SK-N-SH (cell line): ENCODE data around the gene MAPKAPK3. TPM values are rescaled to one million over a fixed set of nuclear protein-coding genes. Genes with fewer than 3 reads are reported as not detected.

Experiments used
- CTCF ChIA-PET: fragments of 300-600, 350-600 bp; formaldehyde crosslinking; extraction: SDS; loops from one replicate; lab custom pipeline; 2021; lab: Yijun Ruan, JAX
- POLR2A ChIA-PET: fragments of 350-600 bp; sonication (Branson Sonifier 250); formaldehyde crosslinking; extraction: SDS; loops from one replicate; lab custom pipeline; 2020; ENCODE audit warnings: antibody characterized with exemption, inconsistent platforms; lab: Yijun Ruan, JAX
- DNase-seq: peaks from one replicate; pipeline ENCODE4 v3.0.0; 2012
- H2AFZ ChIP-seq: fragments of 200-600 bp; sonication (generic); 2 replicates; pipeline ENCODE4 v1.8.1; 2016; ENCODE audit warnings: antibody characterized with exemption, mild to moderate bottlenecking, low read depth
- H3F3A ChIP-seq: fragments of 200-600 bp; sonication (generic); replicated peaks from 2 replicates; pipeline ENCODE3; 2016; ENCODE audit warnings: antibody characterized with exemption, mild to moderate bottlenecking; ENCODE audit not compliant: insufficient read depth
- H3K27ac ChIP-seq, 2 experiments: fragments of 200-500 bp in 1 of 2; fragments of 200-600 bp in 1 of 2; sonication (Bioruptor generic) in 1 of 2; sonication (generic), shearing (Covaris generic) in 1 of 2; 2 replicates each; pipeline versions ENCODE4 v1.5.1 to v1.6.1; 2014 to 2016; ENCODE audit warnings: low read depth in 2 of 2, inconsistent platforms in 1 of 2, low read length in 1 of 2, mild to moderate bottlenecking in 1 of 2, mixed read lengths in 1 of 2
- H3K27me3 ChIP-seq: fragments of 200-600 bp; sonication (generic), shearing (Covaris generic); 2 replicates; pipeline ENCODE4 v1.6.1; 2016; ENCODE audit warnings: mixed run types; ENCODE audit not compliant: insufficient read depth
- H3K36me3 ChIP-seq, 2 experiments: fragments of 200-500 bp in 1 of 2; fragments of 200-600 bp in 1 of 2; sonication (Bioruptor generic) in 1 of 2; sonication (generic) in 1 of 2; replicated peaks in 1 of 2; 2 replicates each; pipeline versions ENCODE3 to v1.5.1; 2014 to 2016; ENCODE audit warnings: low read length in 1 of 2, mild to moderate bottlenecking in 1 of 2; ENCODE audit not compliant: insufficient read depth in 2 of 2, control insufficient read depth in 1 of 2
- H3K4me1 ChIP-seq, 2 experiments: fragments of 200-500 bp in 1 of 2; fragments of 200-600 bp in 1 of 2; sonication (Bioruptor generic) in 1 of 2; sonication (generic), shearing (Covaris generic) in 1 of 2; 2 replicates each; pipeline versions ENCODE4 v1.5.1 to v1.6.1; 2014 to 2016; ENCODE audit warnings: low read depth in 1 of 2, low read length in 1 of 2, mixed run types in 1 of 2; ENCODE audit not compliant: insufficient read depth in 2 of 2, control insufficient read depth in 1 of 2
- H3K4me2 ChIP-seq: fragments of 200-600 bp; sonication (generic), shearing (Covaris generic); 2 replicates; pipeline ENCODE4 v1.6.1; 2017; ENCODE audit warnings: mixed run types
- H3K4me3 ChIP-seq, 2 experiments: fragments of 200-500 bp in 1 of 2; fragments of 200-600 bp in 1 of 2; sonication (Bioruptor generic) in 1 of 2; sonication (generic), shearing (Covaris generic) in 1 of 2; 2 replicates each; pipeline versions ENCODE4 v1.5.1 to v1.8.1; 2014 to 2016; ENCODE audit warnings: low read depth in 2 of 2, inconsistent platforms in 1 of 2, low read length in 1 of 2, mild to moderate bottlenecking in 1 of 2, mixed read lengths in 1 of 2, moderate library complexity in 1 of 2
- H3K79me2 ChIP-seq: fragments of 200-600 bp; sonication (generic); 2 replicates; pipeline ENCODE4 v1.8.1; 2017; ENCODE audit warnings: mild to moderate bottlenecking; ENCODE audit not compliant: insufficient read depth
- H3K9ac ChIP-seq: fragments of 200-600 bp; sonication (generic); 2 replicates; pipeline ENCODE4 v1.6.1; 2017; ENCODE audit warnings: mixed run types
- H3K9me2 ChIP-seq: fragments of 200-600 bp; sonication (generic); 2 replicates; pipeline ENCODE4 v1.6.1; 2017; ENCODE audit warnings: mixed run types
- H3K9me3 ChIP-seq: fragments of 200-600 bp; sonication (generic); 2 replicates; pipeline ENCODE4 v1.6.1; 2017; ENCODE audit warnings: mixed run types, mild to moderate bottlenecking, moderate library complexity
- H4K20me1 ChIP-seq: fragments of 200-600 bp; sonication (generic); 2 replicates; pipeline ENCODE4 v1.6.1; 2017; ENCODE audit warnings: mild to moderate bottlenecking, mixed run types; ENCODE audit not compliant: insufficient read depth
- CHD2 ChIP-seq: fragments of 150-350 bp; IDR thresholded peaks from 2 replicates; pipeline ENCODE4 v1.6.1; 2018; ENCODE audit warnings: low read length; ENCODE audit not compliant: partially characterized antibody
- EP300 ChIP-seq, 2 experiments: IDR thresholded peaks; 2 replicates each; pipeline versions ENCODE4 v1.4.0 to v1.6.1; 2012; ENCODE audit warnings: borderline replicate concordance in 1 of 2, low read depth in 1 of 2, low read length in 1 of 2
- FOXM1 ChIP-seq: IDR thresholded peaks from 2 replicates; pipeline ENCODE4 v1.4.0; 2012; ENCODE audit warnings: low read depth, mild to moderate bottlenecking
- JUND ChIP-seq: IDR thresholded peaks from 2 replicates; pipeline ENCODE4 v1.4.0; 2012
- MEF2A ChIP-seq: IDR thresholded peaks from 2 replicates; pipeline ENCODE4 v1.4.0; 2012; ENCODE audit warnings: low read depth, borderline replicate concordance
- MXI1 ChIP-seq: IDR thresholded peaks from 2 replicates; pipeline ENCODE4 v1.6.1; 2012; ENCODE audit warnings: mild to moderate bottlenecking, low read depth, low read length, improper control_type of control experiment
- NFIC ChIP-seq: IDR thresholded peaks from 2 replicates; pipeline ENCODE4 v1.4.0; 2012; ENCODE audit warnings: borderline replicate concordance
- NRF1 ChIP-seq: IDR thresholded peaks from 2 replicates; pipeline ENCODE4 v1.6.1; 2012; ENCODE audit warnings: low read depth, mild to moderate bottlenecking, low read length
- POLR2AphosphoS5 ChIP-seq: IDR thresholded peaks from 2 replicates; pipeline ENCODE4 v1.6.1; 2012; ENCODE audit warnings: low read depth, low read length
- RCOR1 ChIP-seq: fragments of 150-350 bp; IDR thresholded peaks from 2 replicates; pipeline ENCODE4 v1.6.1; 2017; ENCODE audit warnings: antibody characterized with exemption, low read length
- RXRA ChIP-seq: IDR thresholded peaks from 2 replicates; pipeline ENCODE4 v1.4.0; 2012; ENCODE audit warnings: low read depth, mild to moderate bottlenecking, borderline replicate concordance
- SMC3 ChIP-seq: IDR thresholded peaks from 2 replicates; pipeline ENCODE4 v1.6.1; 2012; ENCODE audit warnings: low read depth, low read length, improper control_type of control experiment
- WGBS: methylation state at CpG from one replicate; pipeline ENCODE4 v1.1.6; 2017; ENCODE audit warnings: low lambda C conversion rate; 5-methylcytosine and 5-hydroxymethylcytosine counted together
- polyA plus RNA-seq, 3 experiments: library from polyadenylated mRNA; depleted of rRNA; stranded (reverse); fragments of >200 nt; gene quantifications; 2 replicates each; pipeline ENCODE4 v1.2.3, GENCODE V29; 2012
- TF ChIP-seq, protein P1 (sequence below): IDR thresholded peaks from 2 replicates; pipeline ENCODE4 v1.4.0; 2012; ENCODE audit warnings: low read depth
- TF ChIP-seq, protein P2 (sequence below): fragments of 200-600 bp; sonication (generic); IDR thresholded peaks from 2 replicates; pipeline ENCODE4 v1.6.1; 2017; ENCODE audit warnings: antibody characterized with exemption, mild to moderate bottlenecking, moderate library complexity
- TF ChIP-seq, protein P3 (sequence below): IDR thresholded peaks from 2 replicates; pipeline ENCODE4; 2012

The MAPKAPK3 gene
- polyA plus RNA-seq, 1 of the 3 experiments (the other 2 are of a cell fraction), result 29.4 TPM

DNA sequence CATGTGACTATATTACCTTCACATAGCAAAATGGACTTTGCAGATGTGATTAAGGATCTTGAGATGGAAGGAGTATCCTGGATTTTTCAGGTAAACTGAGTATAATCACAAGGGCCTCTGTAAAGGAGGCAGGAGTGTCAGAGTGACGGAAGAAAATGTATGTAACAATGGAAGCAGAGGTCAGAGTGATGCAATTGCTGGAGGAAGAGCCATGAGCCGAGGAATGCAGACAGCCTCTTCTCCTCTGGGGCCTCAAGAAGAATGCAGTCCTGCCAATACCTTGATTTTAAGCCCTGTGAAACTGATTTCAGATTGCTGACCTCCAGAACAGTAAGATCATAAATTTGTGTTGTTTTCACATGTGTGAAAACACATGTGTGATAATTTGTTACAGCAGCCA lies 32.6 kb upstream of the MAPKAPK3 start:
- Histone ChIP-seq H3K4me1 (no peaks in the 10 kb centered on the region; a peak in 1 of 4 replicates), H3K4me2 (no peak overlapping the region), H3K27ac (no peak overlapping the region; a peak in 1 of 4 replicates), H3K79me2 (no peaks in the 10 kb centered on the region), H4K20me1 (no peaks in the 10 kb centered on the region), H3K36me3 (peaks cover 0 to 14% of the 10 kb centered on the region in 2 experiments), H3K9me3 (no peaks in the 10 kb centered on the region), H3K9ac (no peak overlapping the region), H3F3A (peaks cover 3% of the 10 kb centered on the region), H3K9me2 (no peaks in the 10 kb centered on the region), H3K27me3 (no peaks in the 10 kb centered on the region), H3K4me3 (no peak overlapping the region)
- ChIA-PET CTCF (interaction anchor here (31.2 kb wide), 1 partner anchor 25 kb away, joined by 648 read pairs; the partner anchor contains the start of genes CISH and MAPKAPK3), POLR2A (no interaction called here)
- WGBS, result 76% methylated on average over 2 of the region's 2 CpGs
- TF ChIP-seq NFIC, result no peak
- no peak for TF ChIP-seq MEF2A
- no peak for TF ChIP-seq RCOR1
- TF ChIP-seq CHD2, result no peak
- TF ChIP-seq, all 33 proteins: peak for 0
- H2AFZ ChIP-seq, result no peak overlapping the region
- no peak for DNase-seq

DNA sequence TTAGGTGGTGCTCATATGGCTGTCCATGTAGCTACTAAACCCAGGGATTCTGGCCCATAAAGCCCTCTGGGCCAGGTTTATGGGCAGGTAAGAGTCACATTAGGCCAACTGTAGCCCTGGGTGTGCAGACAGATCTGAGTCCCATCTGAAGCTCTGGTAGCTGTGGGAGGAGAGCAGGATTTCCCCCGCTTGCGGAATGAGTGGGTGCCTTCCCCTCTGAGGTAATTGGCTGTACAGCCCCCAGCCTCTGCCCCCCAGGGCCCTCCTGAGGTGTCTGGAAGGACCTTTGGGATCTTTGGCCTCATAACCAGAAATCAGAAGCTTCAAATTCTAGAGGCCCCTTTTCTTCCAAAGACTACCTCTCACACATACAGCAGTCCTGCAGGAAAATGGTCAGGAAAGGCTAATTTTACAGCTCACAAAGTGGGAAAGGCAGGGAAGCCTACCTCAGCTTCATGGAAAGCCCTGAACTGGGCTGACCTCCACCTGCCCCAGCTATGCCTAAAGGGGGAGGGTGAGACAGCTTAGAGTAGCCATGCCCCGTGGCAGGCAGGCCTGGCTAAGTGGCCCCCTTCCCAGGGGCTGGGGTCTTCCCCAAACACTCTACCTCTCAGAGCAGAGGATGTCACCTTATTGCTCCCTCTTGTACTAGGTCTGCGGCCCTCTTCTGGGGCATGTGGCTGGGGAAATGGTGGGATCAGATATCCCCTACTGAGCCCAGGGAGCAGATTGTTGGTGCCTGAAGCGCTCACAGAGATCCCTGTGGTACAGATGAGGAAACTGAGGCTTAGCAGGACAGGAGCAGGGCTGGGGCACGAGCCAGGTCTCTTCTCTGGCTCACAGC lies 30.8 kb upstream of the MAPKAPK3 start:
- peaks cover 0 to 12% of the 10 kb centered on the region in 2 experiments for H3K36me3 ChIP-seq
- ChIA-PET POLR2A (interaction anchor here (1.1 kb wide), 1 partner anchor 17 kb away, joined by 3 read pairs; the partner anchor contains the start of gene HEMK1), CTCF (interaction anchor here (1.2 to 5.3 kb wide), 4 partner anchors 8 to 28 kb away, joined by 4 to 63 read pairs (median 14); partner anchors contain the start of genes CISH and MAPKAPK3)
- no peaks in the 10 kb centered on the region for H3K9me2 ChIP-seq
- H3K9ac ChIP-seq, result no peak overlapping the region
- no peak for DNase-seq
- no peaks in the 10 kb centered on the region for H3K27me3 ChIP-seq
- no peaks in the 10 kb centered on the region for H3K9me3 ChIP-seq
- TF ChIP-seq FOXM1, result no peak
- TF ChIP-seq RXRA, result no peak
- TF ChIP-seq, protein P1, sequence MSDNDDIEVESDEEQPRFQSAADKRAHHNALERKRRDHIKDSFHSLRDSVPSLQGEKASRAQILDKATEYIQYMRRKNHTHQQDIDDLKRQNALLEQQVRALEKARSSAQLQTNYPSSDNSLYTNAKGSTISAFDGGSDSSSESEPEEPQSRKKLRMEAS, result no peak
- 83% methylated on average over 1 of the region's 6 CpGs for WGBS
- H3K79me2 ChIP-seq, result no peaks in the 10 kb centered on the region
- H3K27ac ChIP-seq, result no peak overlapping the region
- no peak overlapping the region for H2AFZ ChIP-seq
- H3K4me3 ChIP-seq, result no peak overlapping the region
- no peak overlapping the region for H3K4me2 ChIP-seq
- peaks cover 3% of the 10 kb centered on the region for H3F3A ChIP-seq
- H3K4me1 ChIP-seq, result peaks cover 0 to 2% of the 10 kb centered on the region in 2 experiments; a peak in 1 of 4 replicates
- no peaks in the 10 kb centered on the region for H4K20me1 ChIP-seq

DNA sequence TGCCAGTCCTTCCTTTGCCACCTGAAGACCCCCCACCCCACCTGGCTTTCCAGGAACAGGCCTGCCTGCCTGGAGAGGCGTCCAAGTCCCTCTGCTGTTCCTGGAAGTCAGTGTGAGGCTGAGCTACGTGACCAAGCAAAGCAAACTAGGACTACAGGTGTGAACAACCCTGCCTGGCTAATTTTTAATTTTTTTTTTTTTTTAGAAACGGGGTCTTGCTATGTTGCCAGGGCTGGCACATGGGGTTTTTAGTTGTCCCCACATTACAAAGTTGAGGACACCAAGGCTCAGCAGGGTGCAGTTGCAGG lies 30.2 kb upstream of the MAPKAPK3 start:
- no peak overlapping the region for H3K27ac ChIP-seq
- H3K79me2 ChIP-seq, result no peaks in the 10 kb centered on the region
- H3K9me2 ChIP-seq, result no peaks in the 10 kb centered on the region
- peaks cover 0 to 2% of the 10 kb centered on the region in 2 experiments; a peak in 1 of 4 replicates for H3K4me1 ChIP-seq
- WGBS, result 78% methylated on average over 3 of the region's 3 CpGs
- ChIA-PET POLR2A (no interaction called here), CTCF (interaction anchor here (1.2 to 5.3 kb wide), 3 partner anchors 11 to 27 kb away, joined by 5 to 63 read pairs (median 24); partner anchors contain the start of genes CISH and MAPKAPK3)
- H3K4me2 ChIP-seq, result no peak overlapping the region
- no peaks in the 10 kb centered on the region for H4K20me1 ChIP-seq
- H3K36me3 ChIP-seq, result peaks cover 0 to 10% of the 10 kb centered on the region in 2 experiments
- peaks cover 3% of the 10 kb centered on the region for H3F3A ChIP-seq
- H3K9me3 ChIP-seq, result no peaks in the 10 kb centered on the region
- no peak overlapping the region for H3K4me3 ChIP-seq
- no peaks in the 10 kb centered on the region for H3K27me3 ChIP-seq
- no peak overlapping the region for H2AFZ ChIP-seq
- no peak for DNase-seq
- no peak overlapping the region for H3K9ac ChIP-seq
- TF ChIP-seq, protein P1, result no peak
- TF ChIP-seq SMC3 (no peak), CHD2 (no peak), NRF1 (no peak), RXRA (no peak), MXI1 (no peak), EP300 (IDR thresholded peaks at IDR 0.05; ENCODE audit: borderline replicate concordance in 1 of 2, low read depth in 1 of 2, low read length in 1 of 2) (no peak), POLR2AphosphoS5 (no peak), JUND (no peak)
- TF ChIP-seq, protein P2, sequence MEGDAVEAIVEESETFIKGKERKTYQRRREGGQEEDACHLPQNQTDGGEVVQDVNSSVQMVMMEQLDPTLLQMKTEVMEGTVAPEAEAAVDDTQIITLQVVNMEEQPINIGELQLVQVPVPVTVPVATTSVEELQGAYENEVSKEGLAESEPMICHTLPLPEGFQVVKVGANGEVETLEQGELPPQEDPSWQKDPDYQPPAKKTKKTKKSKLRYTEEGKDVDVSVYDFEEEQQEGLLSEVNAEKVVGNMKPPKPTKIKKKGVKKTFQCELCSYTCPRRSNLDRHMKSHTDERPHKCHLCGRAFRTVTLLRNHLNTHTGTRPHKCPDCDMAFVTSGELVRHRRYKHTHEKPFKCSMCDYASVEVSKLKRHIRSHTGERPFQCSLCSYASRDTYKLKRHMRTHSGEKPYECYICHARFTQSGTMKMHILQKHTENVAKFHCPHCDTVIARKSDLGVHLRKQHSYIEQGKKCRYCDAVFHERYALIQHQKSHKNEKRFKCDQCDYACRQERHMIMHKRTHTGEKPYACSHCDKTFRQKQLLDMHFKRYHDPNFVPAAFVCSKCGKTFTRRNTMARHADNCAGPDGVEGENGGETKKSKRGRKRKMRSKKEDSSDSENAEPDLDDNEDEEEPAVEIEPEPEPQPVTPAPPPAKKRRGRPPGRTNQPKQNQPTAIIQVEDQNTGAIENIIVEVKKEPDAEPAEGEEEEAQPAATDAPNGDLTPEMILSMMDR, result no peak
- TF ChIP-seq, protein P3, sequence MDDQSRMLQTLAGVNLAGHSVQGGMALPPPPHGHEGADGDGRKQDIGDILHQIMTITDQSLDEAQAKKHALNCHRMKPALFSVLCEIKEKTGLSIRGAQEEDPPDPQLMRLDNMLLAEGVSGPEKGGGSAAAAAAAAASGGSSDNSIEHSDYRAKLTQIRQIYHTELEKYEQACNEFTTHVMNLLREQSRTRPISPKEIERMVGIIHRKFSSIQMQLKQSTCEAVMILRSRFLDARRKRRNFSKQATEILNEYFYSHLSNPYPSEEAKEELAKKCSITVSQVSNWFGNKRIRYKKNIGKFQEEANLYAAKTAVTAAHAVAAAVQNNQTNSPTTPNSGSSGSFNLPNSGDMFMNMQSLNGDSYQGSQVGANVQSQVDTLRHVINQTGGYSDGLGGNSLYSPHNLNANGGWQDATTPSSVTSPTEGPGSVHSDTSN, result no peak
